Measurements from ENCODE around the gene PPM1G.

PPM1G gene

GRCh38 chr2:27400348-27401135 lies 8.8 kb downstream of the PPM1G start:
- Histone ChIP-seq H3K14ac (ENCODE audit: low read length in 2 of 2) (no peak overlapping the region), H4K8ac (ENCODE audit: low read length) (peak overlapping the region; percentile 28), H2BK5ac (ENCODE audit: low read depth, low read length, poor library complexity, severe bottlenecking) (no peak overlapping the region)

GRCh38 chr2:27398962-27399361 lies 10.4 kb downstream of the PPM1G start:
- H4K8ac ChIP-seq (ENCODE audit: low read length), result no peak overlapping the region
- 96% methylated on average over 5 of the region's 5 CpGs for whole genome bisulfite sequencing
- no peak overlapping the region for H2AFZ ChIP-seq (ENCODE audit: low read depth, low read length)
- no peaks in the 10 kb centered on the region for H3K27me3 ChIP-seq (ENCODE audit: control insufficient read depth in 1 of 2, insufficient read depth in 1 of 2, low read length in 2 of 2)
- H2AK5ac ChIP-seq (ENCODE audit: low read length, severe bottlenecking), result no peak overlapping the region
- no peak overlapping the region for H2BK120ac ChIP-seq (ENCODE audit: low read depth, low read length)
- H2BK5ac ChIP-seq (ENCODE audit: low read depth, low read length, poor library complexity, severe bottlenecking), result no peak overlapping the region
- H2BK12ac ChIP-seq (ENCODE audit: low read length in 2 of 2), result no peak overlapping the region
- H3K4me1 ChIP-seq (ENCODE audit: control insufficient read depth, insufficient read depth, low read depth, low read length), result peaks cover 4% of the 10 kb centered on the region
- no peaks in the 10 kb centered on the region for H3K79me1 ChIP-seq (replicated peaks; ENCODE audit: low read length, poor library complexity, severe bottlenecking)
- H4K91ac ChIP-seq (ENCODE audit: low read length), result no peak overlapping the region
- peaks cover 0 to 5% of the 10 kb centered on the region in 2 experiments for H3K36me3 ChIP-seq (ENCODE audit: control insufficient read depth in 1 of 2, insufficient read depth in 2 of 2, low read depth in 1 of 2, low read length in 2 of 2)
- no peak overlapping the region for H2BK15ac ChIP-seq (ENCODE audit: low read depth, poor library complexity, severe bottlenecking)
- H3K27ac ChIP-seq (ENCODE audit: low read length, poor library complexity, severe bottlenecking), result no peak overlapping the region
- H3K4me3 ChIP-seq (ENCODE audit: insufficient read depth in 1 of 2, low read depth in 1 of 2, low read length in 2 of 2), result no peak overlapping the region
- H3K14ac ChIP-seq (ENCODE audit: low read length in 2 of 2), result no peak overlapping the region
- no peak overlapping the region for H3K9ac ChIP-seq (ENCODE audit: low read length)
- H3K9me3 ChIP-seq (ENCODE audit: control insufficient read depth, low read length), result no peaks in the 10 kb centered on the region
- DNase-seq, result no peak
- H3K23ac ChIP-seq (ENCODE audit: low read length in 2 of 2), result no peak overlapping the region
- H3K4ac ChIP-seq (ENCODE audit: low read depth in 1 of 2, low read length in 2 of 2), result no peak overlapping the region
- no peak overlapping the region for H3K4me2 ChIP-seq (ENCODE audit: low read length, poor library complexity, severe bottlenecking)
- H3K18ac ChIP-seq (ENCODE audit: low read depth in 1 of 2, low read length in 2 of 2), result no peak overlapping the region

More at GRCh38 chr2:27400348-27401135, 8.8 kb downstream of the PPM1G start:
- WGBS, result no CpG with 5 or more reads among the region's 2 CpGs
- H3K27ac ChIP-seq (ENCODE audit: low read length, poor library complexity, severe bottlenecking), result peak overlapping the region; percentile 49
- no peaks in the 10 kb centered on the region for H3K9me3 ChIP-seq (ENCODE audit: control insufficient read depth, low read length)
- H2BK12ac ChIP-seq (ENCODE audit: low read length in 2 of 2), result no peak overlapping the region
- H3K4me3 ChIP-seq (ENCODE audit: insufficient read depth in 1 of 2, low read depth in 1 of 2, low read length in 2 of 2), result no peak overlapping the region
- no peak overlapping the region for H3K9ac ChIP-seq (ENCODE audit: low read length)
- no peak overlapping the region for H2BK15ac ChIP-seq (ENCODE audit: low read depth, poor library complexity, severe bottlenecking)
- no peak overlapping the region for H2AK5ac ChIP-seq (ENCODE audit: low read length, severe bottlenecking)
- H2AFZ ChIP-seq (ENCODE audit: low read depth, low read length), result no peak overlapping the region
- peaks cover 4% of the 10 kb centered on the region for H3K4me1 ChIP-seq (ENCODE audit: control insufficient read depth, insufficient read depth, low read depth, low read length)
- no peak overlapping the region for H3K18ac ChIP-seq (ENCODE audit: low read depth in 1 of 2, low read length in 2 of 2)
- no peaks in the 10 kb centered on the region for H3K79me1 ChIP-seq (replicated peaks; ENCODE audit: low read length, poor library complexity, severe bottlenecking)
- H2BK120ac ChIP-seq (ENCODE audit: low read depth, low read length), result no peak overlapping the region
- H3K4me2 ChIP-seq (ENCODE audit: low read length, poor library complexity, severe bottlenecking), result no peak overlapping the region
- DNase-seq, result no peak
- no peaks in the 10 kb centered on the region for H3K27me3 ChIP-seq (ENCODE audit: control insufficient read depth in 1 of 2, insufficient read depth in 1 of 2, low read length in 2 of 2)
- no peak overlapping the region for H4K91ac ChIP-seq (ENCODE audit: low read length)
- peaks cover 6 to 10% of the 10 kb centered on the region in 2 experiments for H3K36me3 ChIP-seq (ENCODE audit: control insufficient read depth in 1 of 2, insufficient read depth in 2 of 2, low read depth in 1 of 2, low read length in 2 of 2)
- no peak overlapping the region for H3K4ac ChIP-seq (ENCODE audit: low read depth in 1 of 2, low read length in 2 of 2)
- H3K23ac ChIP-seq (ENCODE audit: low read length in 2 of 2), result no peak overlapping the region

GRCh38 chr2:27393225-27393624 lies 16.2 kb downstream of the PPM1G start:
- Histone ChIP-seq H3K36me3 (ENCODE audit: control insufficient read depth in 1 of 2, insufficient read depth in 2 of 2, low read depth in 1 of 2, low read length in 2 of 2) (peaks cover 7 to 11% of the 10 kb centered on the region in 2 experiments), H2AK5ac (ENCODE audit: low read length, severe bottlenecking) (no peak overlapping the region), H4K91ac (ENCODE audit: low read length) (no peak overlapping the region), H2BK120ac (ENCODE audit: low read depth, low read length) (no peak overlapping the region), H3K27ac (ENCODE audit: low read length, poor library complexity, severe bottlenecking) (no peak overlapping the region), H4K8ac (ENCODE audit: low read length) (no peak overlapping the region), H3K18ac (ENCODE audit: low read depth in 1 of 2, low read length in 2 of 2) (no peak overlapping the region), H2AFZ (ENCODE audit: low read depth, low read length) (no peak overlapping the region), H3K9me3 (ENCODE audit: control insufficient read depth, low read length) (no peaks in the 10 kb centered on the region), H3K79me1 (replicated peaks; ENCODE audit: low read length, poor library complexity, severe bottlenecking) (peaks cover 6% of the 10 kb centered on the region), H2BK5ac (ENCODE audit: low read depth, low read length, poor library complexity, severe bottlenecking) (no peak overlapping the region), H3K27me3 (ENCODE audit: control insufficient read depth in 1 of 2, insufficient read depth in 1 of 2, low read length in 2 of 2) (no peaks in the 10 kb centered on the region), H3K14ac (ENCODE audit: low read length in 2 of 2) (no peak overlapping the region), H2BK12ac (ENCODE audit: low read length in 2 of 2) (no peak overlapping the region), H3K9ac (ENCODE audit: low read length) (no peak overlapping the region), H3K4me3 (ENCODE audit: insufficient read depth in 1 of 2, low read depth in 1 of 2, low read length in 2 of 2) (no peak overlapping the region), H3K4me2 (ENCODE audit: low read length, poor library complexity, severe bottlenecking) (no peak overlapping the region), H3K4me1 (ENCODE audit: control insufficient read depth, insufficient read depth, low read depth, low read length) (no peaks in the 10 kb centered on the region), H3K23ac (ENCODE audit: low read length in 2 of 2) (no peak overlapping the region), H3K4ac (ENCODE audit: low read depth in 1 of 2, low read length in 2 of 2) (no peak overlapping the region), H2BK15ac (ENCODE audit: low read depth, poor library complexity, severe bottlenecking) (no peak overlapping the region)
- 96% methylated on average over 33 of the region's 33 CpGs for whole genome bisulfite sequencing
- no peak for DNase-seq

- Histone ChIP-seq H3K23ac (ENCODE audit: low read length in 2 of 2) (no peak overlapping the region), H3K9ac (ENCODE audit: low read length) (no peak overlapping the region), H3K79me1 (replicated peaks; ENCODE audit: low read length, poor library complexity, severe bottlenecking) (peaks cover 10% of the 10 kb centered on the region), H2BK12ac (ENCODE audit: low read length in 2 of 2) (no peak overlapping the region), H4K8ac (ENCODE audit: low read length) (peak overlapping the region; percentile 24), H3K18ac (ENCODE audit: low read depth in 1 of 2, low read length in 2 of 2) (no peak overlapping the region), H3K4me1 (ENCODE audit: control insufficient read depth, insufficient read depth, low read depth, low read length) (no peaks in the 10 kb centered on the region), H3K9me3 (ENCODE audit: control insufficient read depth, low read length) (no peaks in the 10 kb centered on the region), H3K14ac (ENCODE audit: low read length in 2 of 2) (no peak overlapping the region), H3K27me3 (ENCODE audit: control insufficient read depth in 1 of 2, insufficient read depth in 1 of 2, low read length in 2 of 2) (no peaks in the 10 kb centered on the region), H3K4me2 (ENCODE audit: low read length, poor library complexity, severe bottlenecking) (no peak overlapping the region), H2AFZ (ENCODE audit: low read depth, low read length) (no peak overlapping the region), H2AK5ac (ENCODE audit: low read length, severe bottlenecking) (no peak overlapping the region), H2BK15ac (ENCODE audit: low read depth, poor library complexity, severe bottlenecking) (no peak overlapping the region), H2BK5ac (ENCODE audit: low read depth, low read length, poor library complexity, severe bottlenecking) (no peak overlapping the region), H3K4ac (ENCODE audit: low read depth in 1 of 2, low read length in 2 of 2) (no peak overlapping the region), H3K36me3 (ENCODE audit: control insufficient read depth in 1 of 2, insufficient read depth in 2 of 2, low read depth in 1 of 2, low read length in 2 of 2) (peaks cover 11 to 15% of the 10 kb centered on the region in 2 experiments), H3K27ac (ENCODE audit: low read length, poor library complexity, severe bottlenecking) (no peak overlapping the region), H4K91ac (ENCODE audit: low read length) (no peak overlapping the region), H2BK120ac (ENCODE audit: low read depth, low read length) (no peak overlapping the region), H3K4me3 (ENCODE audit: insufficient read depth in 1 of 2, low read depth in 1 of 2, low read length in 2 of 2) (no peak overlapping the region)
- no peak for DNase-seq
- over 99% methylated on average over 7 of the region's 9 CpGs for WGBS
These were observed 18.3 kb downstream of the PPM1G start for GRCh38 chr2:27390822-27391679.
